ENCODE measurements around the gene DHRS12. TPM values are rescaled to one million over a fixed set of nuclear protein-coding genes. Genes with fewer than 3 reads are reported as not detected.

DHRS12 gene
- total RNA-seq (2021) (10.2 to 14.8 TPM (median 12.9 TPM) in 3 replicates), Bru-seq, nascent RNA (percentile 57 among the genes with signal in this experiment)
- long read RNA-seq, experiment 1, partial matches to known transcripts = 4 of 31 reads
- long read RNA-seq, experiment 1, other reads (novel, unspliced or antisense) = 25 of 31 reads
- long read RNA-seq, experiment 2, partial matches to known transcripts = 1 of 11 reads
- long read RNA-seq, experiment 2, other reads (novel, unspliced or antisense) = 10 of 11 reads
- long read RNA-seq, experiment 3, partial matches to known transcripts = 0 of 9 reads
- long read RNA-seq, experiment 3, other reads (novel, unspliced or antisense) = 8 of 9 reads

DNA sequence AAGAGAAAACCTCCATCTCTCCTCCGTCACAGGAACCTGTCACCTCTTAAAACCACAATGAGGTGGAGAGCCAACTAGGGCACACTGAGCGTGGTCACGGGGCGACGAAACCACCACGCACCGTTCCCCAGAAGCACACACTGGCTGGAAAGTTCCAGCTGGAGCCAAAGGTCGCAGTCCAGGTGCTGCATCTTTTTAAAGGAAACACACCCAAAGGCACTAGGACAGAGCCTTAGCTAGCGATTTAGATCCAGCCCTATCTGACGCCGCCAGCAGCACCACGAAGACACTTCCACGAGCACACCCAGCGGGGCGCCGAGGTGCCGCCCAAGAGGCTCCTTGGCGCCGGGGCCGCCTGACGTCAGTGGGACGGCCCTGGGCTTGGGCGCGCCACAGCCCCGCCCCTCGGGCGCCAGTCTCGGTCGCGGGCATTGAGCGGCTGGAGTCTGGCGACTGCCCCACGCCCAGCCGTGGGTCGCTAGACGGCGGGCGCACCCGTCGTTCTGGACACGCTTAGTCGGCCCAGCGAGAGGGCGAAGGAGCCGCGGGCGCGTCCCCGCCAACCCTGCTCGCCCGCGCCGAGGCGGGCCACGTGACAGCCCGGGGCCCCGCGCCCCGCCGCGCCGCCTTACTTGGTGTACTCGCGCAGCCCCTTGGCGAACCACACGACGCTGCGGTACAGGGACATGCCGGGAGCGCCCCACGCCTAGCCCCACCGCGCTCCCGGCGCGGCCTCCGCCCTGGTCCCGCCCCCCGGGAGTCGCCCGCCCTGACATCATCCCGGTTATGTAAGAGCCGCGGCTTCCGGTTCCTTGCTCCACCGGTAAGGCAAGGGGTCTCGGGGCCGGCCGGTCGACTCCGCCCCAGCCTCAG, at the start of gene DHRS12:
Gene DHRS12, minus strand, starts transcription at position 742 of the 873 bp plus-strand sequence. CDS start 4,504 bp downstream, outside the sequence.
- CTCF ChIA-PET = interaction anchor here (0.5 to 1.8 kb wide), 2 partner anchors 42 to 519 kb away, joined by 5 to 9 read pairs; partner anchors contain the start of gene TMEM272
- peak; percentile 78 for DNase-seq (ENCODE audit: low spot score)
- H3K9me3 Mint-ChIP-seq = peaks cover under 1% of the 10 kb centered on the region; the same call in 1 of the 2 replicates
- no peaks in the 10 kb centered on the region for H3K36me3 Mint-ChIP-seq
- H3K27ac Mint-ChIP-seq = peak within 1 kb of the TSS; percentile 88
- POLR2A ChIA-PET = interaction anchor here (0.5 kb wide), 1 partner anchor 557 kb away, joined by 3 read pairs; no protein-coding TSS in a partner anchor
- H3K27me3 Mint-ChIP-seq (ENCODE audit: low read depth) = peaks cover 4% of the 10 kb centered on the region; the same call in 1 of the 2 replicates
- peak; percentile 73 for ATAC-seq
- H3K4me3 Mint-ChIP-seq = peak within 1 kb of the TSS; percentile 83
- peaks cover 52% of the 10 kb centered on the region for H3K4me1 Mint-ChIP-seq
- TF ChIP-seq FOXK1 (CRISPR knock-in tag; IDR thresholded peaks at IDR 0.05) (peak; percentile 19; the same call in 1 of the 2 replicates), KAT7 (CRISPR knock-in tag; IDR thresholded peaks at IDR 0.05; ENCODE audit: borderline replicate concordance) (peak; percentile 80; the same call in 1 of the 2 replicates), FOXJ3 (CRISPR knock-in tag; IDR thresholded peaks at IDR 0.05; ENCODE audit: borderline replicate concordance) (no peak), FOXP1 (CRISPR knock-in tag; IDR thresholded peaks at IDR 0.05; ENCODE audit: borderline replicate concordance) (peak; percentile 65; the same call in 1 of the 2 replicates), ZNF317 (CRISPR knock-in tag; IDR thresholded peaks at IDR 0.05; ENCODE audit: borderline replicate concordance, low read depth) (no peak), ERG (CRISPR knock-in tag; IDR thresholded peaks at IDR 0.05) (no peak), ATF1 (CRISPR knock-in tag; IDR thresholded peaks at IDR 0.05) (no peak), GABPB1 (CRISPR knock-in tag; IDR thresholded peaks at IDR 0.05) (peak; percentile 80), CREB1 (CRISPR knock-in tag; IDR thresholded peaks at IDR 0.05) (no peak), E2F4 (CRISPR knock-in tag; IDR thresholded peaks at IDR 0.05; ENCODE audit: borderline replicate concordance, low read depth) (no peak), JAZF1 (CRISPR knock-in tag; IDR thresholded peaks at IDR 0.05) (no peak), TP53 (CRISPR knock-in tag; IDR thresholded peaks at IDR 0.05) (no peak), RELA (CRISPR knock-in tag; IDR thresholded peaks at IDR 0.05; ENCODE audit: borderline replicate concordance) (no peak), GRHL2 (CRISPR knock-in tag; IDR thresholded peaks at IDR 0.05; ENCODE audit: insufficient replicate concordance, severe bottlenecking) (no peak), E2F5 (CRISPR knock-in tag; IDR thresholded peaks at IDR 0.05) (peak; percentile 80; the same call in 1 of the 2 replicates), ZNF425 (CRISPR knock-in tag; conservative IDR thresholded peaks at IDR 0.05) (no peak), TEAD1 (CRISPR knock-in tag; IDR thresholded peaks at IDR 0.05) (peak; percentile 48; the same call in 1 of the 2 replicates), JUN (CRISPR knock-in tag; IDR thresholded peaks at IDR 0.05) (peak; percentile 55; the same call in 1 of the 2 replicates)
- TF ChIP-seq, protein P1, sequence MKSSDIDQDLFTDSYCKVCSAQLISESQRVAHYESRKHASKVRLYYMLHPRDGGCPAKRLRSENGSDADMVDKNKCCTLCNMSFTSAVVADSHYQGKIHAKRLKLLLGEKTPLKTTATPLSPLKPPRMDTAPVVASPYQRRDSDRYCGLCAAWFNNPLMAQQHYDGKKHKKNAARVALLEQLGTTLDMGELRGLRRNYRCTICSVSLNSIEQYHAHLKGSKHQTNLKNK (CRISPR knock-in tag; IDR thresholded peaks at IDR 0.05) = no peak
- TF ChIP-seq, protein P2, sequence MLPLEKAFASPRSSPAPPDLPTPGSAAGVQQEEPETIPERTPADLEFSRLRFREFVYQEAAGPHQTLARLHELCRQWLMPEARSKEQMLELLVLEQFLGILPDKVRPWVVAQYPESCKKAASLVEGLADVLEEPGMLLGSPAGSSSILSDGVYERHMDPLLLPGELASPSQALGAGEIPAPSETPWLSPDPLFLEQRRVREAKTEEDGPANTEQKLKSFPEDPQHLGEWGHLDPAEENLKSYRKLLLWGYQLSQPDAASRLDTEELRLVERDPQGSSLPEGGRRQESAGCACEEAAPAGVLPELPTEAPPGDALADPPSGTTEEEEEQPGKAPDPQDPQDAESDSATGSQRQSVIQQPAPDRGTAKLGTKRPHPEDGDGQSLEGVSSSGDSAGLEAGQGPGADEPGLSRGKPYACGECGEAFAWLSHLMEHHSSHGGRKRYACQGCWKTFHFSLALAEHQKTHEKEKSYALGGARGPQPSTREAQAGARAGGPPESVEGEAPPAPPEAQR (CRISPR knock-in tag; IDR thresholded peaks at IDR 0.05) = no peak
- TF ChIP-seq, protein P3, sequence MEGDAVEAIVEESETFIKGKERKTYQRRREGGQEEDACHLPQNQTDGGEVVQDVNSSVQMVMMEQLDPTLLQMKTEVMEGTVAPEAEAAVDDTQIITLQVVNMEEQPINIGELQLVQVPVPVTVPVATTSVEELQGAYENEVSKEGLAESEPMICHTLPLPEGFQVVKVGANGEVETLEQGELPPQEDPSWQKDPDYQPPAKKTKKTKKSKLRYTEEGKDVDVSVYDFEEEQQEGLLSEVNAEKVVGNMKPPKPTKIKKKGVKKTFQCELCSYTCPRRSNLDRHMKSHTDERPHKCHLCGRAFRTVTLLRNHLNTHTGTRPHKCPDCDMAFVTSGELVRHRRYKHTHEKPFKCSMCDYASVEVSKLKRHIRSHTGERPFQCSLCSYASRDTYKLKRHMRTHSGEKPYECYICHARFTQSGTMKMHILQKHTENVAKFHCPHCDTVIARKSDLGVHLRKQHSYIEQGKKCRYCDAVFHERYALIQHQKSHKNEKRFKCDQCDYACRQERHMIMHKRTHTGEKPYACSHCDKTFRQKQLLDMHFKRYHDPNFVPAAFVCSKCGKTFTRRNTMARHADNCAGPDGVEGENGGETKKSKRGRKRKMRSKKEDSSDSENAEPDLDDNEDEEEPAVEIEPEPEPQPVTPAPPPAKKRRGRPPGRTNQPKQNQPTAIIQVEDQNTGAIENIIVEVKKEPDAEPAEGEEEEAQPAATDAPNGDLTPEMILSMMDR (IDR thresholded peaks at IDR 0.05) = no peak
- TF ChIP-seq, protein P4, sequence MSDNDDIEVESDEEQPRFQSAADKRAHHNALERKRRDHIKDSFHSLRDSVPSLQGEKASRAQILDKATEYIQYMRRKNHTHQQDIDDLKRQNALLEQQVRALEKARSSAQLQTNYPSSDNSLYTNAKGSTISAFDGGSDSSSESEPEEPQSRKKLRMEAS (CRISPR knock-in tag; IDR thresholded peaks at IDR 0.05) = peak; percentile 42; the same call in 1 of the 2 replicates
- TF ChIP-seq, protein P5, sequence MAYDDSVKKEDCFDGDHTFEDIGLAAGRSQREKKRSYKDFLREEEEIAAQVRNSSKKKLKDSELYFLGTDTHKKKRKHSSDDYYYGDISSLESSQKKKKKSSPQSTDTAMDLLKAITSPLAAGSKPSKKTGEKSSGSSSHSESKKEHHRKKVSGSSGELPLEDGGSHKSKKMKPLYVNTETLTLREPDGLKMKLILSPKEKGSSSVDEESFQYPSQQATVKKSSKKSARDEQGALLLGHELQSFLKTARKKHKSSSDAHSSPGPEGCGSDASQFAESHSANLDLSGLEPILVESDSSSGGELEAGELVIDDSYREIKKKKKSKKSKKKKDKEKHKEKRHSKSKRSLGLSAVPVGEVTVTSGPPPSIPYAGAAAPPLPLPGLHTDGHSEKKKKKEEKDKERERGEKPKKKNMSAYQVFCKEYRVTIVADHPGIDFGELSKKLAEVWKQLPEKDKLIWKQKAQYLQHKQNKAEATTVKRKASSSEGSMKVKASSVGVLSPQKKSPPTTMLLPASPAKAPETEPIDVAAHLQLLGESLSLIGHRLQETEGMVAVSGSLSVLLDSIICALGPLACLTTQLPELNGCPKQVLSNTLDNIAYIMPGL (CRISPR knock-in tag; IDR thresholded peaks at IDR 0.05) = peak; percentile 50; the same call in 1 of the 2 replicates

Data from WTC11 (cell line).